Measurements from ENCODE around the gene OSM.

Gene OSM

GRCh38 chr22:30283342-30283741 is 16.7 kb upstream of the OSM start:
- DNase-seq (ENCODE audit: extremely low spot score) = no peak
- POLR2A ChIA-PET = no interaction called here
- TF ChIP-seq, protein P1, sequence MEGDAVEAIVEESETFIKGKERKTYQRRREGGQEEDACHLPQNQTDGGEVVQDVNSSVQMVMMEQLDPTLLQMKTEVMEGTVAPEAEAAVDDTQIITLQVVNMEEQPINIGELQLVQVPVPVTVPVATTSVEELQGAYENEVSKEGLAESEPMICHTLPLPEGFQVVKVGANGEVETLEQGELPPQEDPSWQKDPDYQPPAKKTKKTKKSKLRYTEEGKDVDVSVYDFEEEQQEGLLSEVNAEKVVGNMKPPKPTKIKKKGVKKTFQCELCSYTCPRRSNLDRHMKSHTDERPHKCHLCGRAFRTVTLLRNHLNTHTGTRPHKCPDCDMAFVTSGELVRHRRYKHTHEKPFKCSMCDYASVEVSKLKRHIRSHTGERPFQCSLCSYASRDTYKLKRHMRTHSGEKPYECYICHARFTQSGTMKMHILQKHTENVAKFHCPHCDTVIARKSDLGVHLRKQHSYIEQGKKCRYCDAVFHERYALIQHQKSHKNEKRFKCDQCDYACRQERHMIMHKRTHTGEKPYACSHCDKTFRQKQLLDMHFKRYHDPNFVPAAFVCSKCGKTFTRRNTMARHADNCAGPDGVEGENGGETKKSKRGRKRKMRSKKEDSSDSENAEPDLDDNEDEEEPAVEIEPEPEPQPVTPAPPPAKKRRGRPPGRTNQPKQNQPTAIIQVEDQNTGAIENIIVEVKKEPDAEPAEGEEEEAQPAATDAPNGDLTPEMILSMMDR (IDR thresholded peaks at IDR 0.05; ENCODE audit: control extremely low read depth, extremely low read depth, low read depth, missing control alignments) = no peak
- CTCF ChIA-PET = interaction anchor here (0.8 to 10.0 kb wide), 8 partner anchors 20 to 180 kb away, joined by 3 to 268 read pairs (median 4); no protein-coding TSS in a partner anchor

GRCh38 chr22:30282616-30283046 is 16.0 kb upstream of the OSM start:
- ChIA-PET CTCF (interaction anchor here (0.8 to 10.0 kb wide), 7 partner anchors 19 to 179 kb away, joined by 3 to 268 read pairs (median 3); no protein-coding TSS in a partner anchor), POLR2A (interaction anchor here (0.5 kb wide), 1 partner anchor 36 kb away, joined by 4 read pairs; no protein-coding TSS in a partner anchor)
- no peak for DNase-seq (ENCODE audit: extremely low spot score)
- TF ChIP-seq, protein P1 (IDR thresholded peaks at IDR 0.05; ENCODE audit: control extremely low read depth, extremely low read depth, low read depth, missing control alignments) = no peak

GRCh38 chr22:30280505-30280904 is 13.9 kb upstream of the OSM start:
- ChIA-PET CTCF (interaction anchor here (1.5 to 4.6 kb wide), 8 partner anchors 8 to 172 kb away, joined by 3 to 33 read pairs (median 5); partner anchors contain the start of gene CASTOR1), POLR2A (no interaction called here)
- TF ChIP-seq, protein P1 (IDR thresholded peaks at IDR 0.05; ENCODE audit: control extremely low read depth, extremely low read depth, low read depth, missing control alignments) = no peak
- DNase-seq (ENCODE audit: extremely low spot score) = no peak

DNA sequence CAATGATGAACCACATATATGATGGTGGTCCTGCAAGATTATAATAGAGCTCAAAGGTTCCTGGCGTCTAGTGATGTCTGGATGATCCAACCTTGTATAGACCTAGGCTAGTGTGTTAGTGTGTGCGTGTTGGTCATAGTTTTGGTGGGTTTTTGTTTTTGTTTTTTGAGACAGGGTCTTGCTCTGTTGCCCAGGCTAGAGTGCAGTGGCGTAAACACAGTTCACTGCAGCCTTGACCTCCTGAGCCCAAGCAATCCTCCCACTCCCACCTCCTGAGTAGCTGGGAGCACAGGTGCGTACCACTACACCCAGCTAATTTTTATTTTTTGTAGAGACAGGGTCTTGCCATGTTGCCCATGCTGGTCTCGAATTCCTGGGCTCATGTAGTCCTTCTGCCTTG is 13.3 kb upstream of the OSM start:
- CTCF ChIA-PET = interaction anchor here (1.5 to 4.6 kb wide), 8 partner anchors 9 to 172 kb away, joined by 3 to 33 read pairs (median 5); partner anchors contain the start of gene CASTOR1
- POLR2A ChIA-PET = no interaction called here
- no peak for DNase-seq (ENCODE audit: extremely low spot score)
- TF ChIP-seq, protein P1 (IDR thresholded peaks at IDR 0.05; ENCODE audit: control extremely low read depth, extremely low read depth, low read depth, missing control alignments) = no peak

- ChIA-PET POLR2A (no interaction called here), CTCF (interaction anchor here (1.5 to 4.6 kb wide), 6 partner anchors 9 to 171 kb away, joined by 4 to 33 read pairs (median 5); partner anchors contain the start of gene CASTOR1)
Observed at GRCh38 chr22:30279046-30279788, 12.6 kb upstream of the OSM start.

More at GRCh38 chr22:30279046-30279788, 12.6 kb upstream of the OSM start:
- TF ChIP-seq, protein P1 (IDR thresholded peaks at IDR 0.05; ENCODE audit: control extremely low read depth, extremely low read depth, low read depth, missing control alignments) = no peak
- DNase-seq (ENCODE audit: extremely low spot score) = no peak

Measured in GM10248 (cell line).